ENCODE results near the gene UTP25.

The UTP25 gene, protein sequence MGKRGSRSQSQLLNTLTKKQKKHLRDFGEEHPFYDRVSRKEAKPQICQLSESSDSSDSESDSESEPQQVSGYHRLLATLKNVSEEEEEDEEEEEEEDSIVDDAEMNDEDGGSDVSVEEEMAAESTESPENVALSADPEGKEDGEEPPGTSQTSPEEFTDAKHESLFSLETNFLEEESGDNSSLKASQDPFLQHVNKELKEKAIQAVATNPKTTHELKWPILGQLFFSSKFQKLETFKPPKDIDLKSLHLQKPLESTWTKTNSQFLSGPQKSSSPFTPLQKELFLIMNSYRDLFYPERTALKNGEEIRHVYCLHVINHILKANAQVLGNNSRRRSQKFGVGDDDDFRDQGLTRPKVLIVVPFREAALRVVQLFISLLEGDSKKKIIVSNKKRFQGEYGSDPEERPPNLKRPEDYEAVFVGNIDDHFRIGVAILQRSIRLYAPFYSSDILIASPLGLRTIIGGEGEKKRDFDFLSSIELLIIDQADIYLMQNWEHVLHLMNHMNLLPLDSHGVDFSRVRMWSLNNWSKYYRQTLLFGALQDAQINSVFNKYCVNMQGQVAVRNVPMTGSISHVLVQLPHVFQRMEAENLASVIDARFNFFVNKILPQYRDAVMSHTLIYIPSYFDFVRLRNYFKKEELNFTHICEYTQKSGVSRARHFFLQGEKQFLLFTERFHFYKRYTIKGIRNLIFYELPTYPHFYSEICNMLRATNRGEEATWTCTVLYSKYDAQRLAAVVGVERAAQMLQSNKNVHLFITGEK

DNA sequence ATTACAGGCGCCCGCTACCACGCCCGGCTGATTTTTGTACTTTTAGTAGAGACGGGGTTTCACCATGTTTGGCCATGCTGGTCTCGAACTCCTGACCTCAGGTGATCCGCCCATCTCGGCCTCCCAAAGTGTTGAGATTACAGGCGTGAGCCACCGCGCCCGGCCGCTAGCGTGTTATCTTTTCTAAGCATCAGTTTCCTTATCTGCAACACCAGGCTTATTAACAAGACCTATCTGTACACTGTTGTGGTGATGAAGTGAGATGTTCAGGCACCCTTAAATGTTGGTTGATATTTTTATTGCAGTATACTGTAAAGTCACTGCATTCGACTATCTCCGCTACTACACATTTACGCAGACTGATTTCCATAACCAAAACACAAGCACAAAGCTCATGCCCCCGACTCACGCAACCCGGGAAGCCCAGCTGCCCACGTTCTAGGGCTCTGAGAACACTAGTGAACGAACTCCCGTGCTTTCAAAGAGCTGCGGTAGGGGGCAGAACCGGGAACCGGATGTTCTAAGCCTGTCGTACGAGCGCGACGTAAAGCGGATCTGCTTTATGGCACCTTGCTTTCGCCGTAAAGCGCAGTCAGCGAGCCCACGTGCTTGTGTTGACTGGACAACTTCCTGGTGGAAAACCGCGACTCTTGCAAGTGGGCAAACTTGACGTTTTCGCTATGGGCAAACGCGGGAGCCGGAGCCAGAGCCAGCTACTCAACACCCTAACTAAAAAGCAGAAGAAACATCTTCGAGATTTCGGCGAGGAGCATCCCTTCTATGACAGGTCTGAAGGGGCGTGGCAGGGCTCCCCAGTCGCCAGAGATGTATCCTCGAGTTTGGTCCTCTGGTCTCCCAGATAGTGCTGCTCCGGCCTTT, at the start of gene UTP25:
TSS of gene UTP25 (plus strand) at position 589 of the 879 bp plus-strand sequence. CDS start at position 681, 92 bp downstream.
- H4K20me1 ChIP-seq = peaks cover 0 to 7% (median 0%) of the 10 kb centered on the region in 11 experiments; a peak in 2 of 22 replicates
- no peak for TF ChIP-seq Cebpa-rat (IDR thresholded peaks at IDR 0.05)
- H3K4me1 ChIP-seq = peaks cover 18 to 39% (median 27%) of the 10 kb centered on the region in 10 experiments
- peak within 1 kb of the TSS; percentile 52 to 93 (median 82) for H3K27ac ChIP-seq
- peak within 1 kb of the TSS; percentile 69 to 96 (median 78) for H3K4me3 ChIP-seq
- no peaks in the 10 kb centered on the region for H3K9me3 ChIP-seq (replicated peaks in 1 of 11)
- no peaks in the 10 kb centered on the region for H3K27me3 ChIP-seq
- peaks cover 19 to 34% (median 24%) of the 10 kb centered on the region in 11 experiments for H3K36me3 ChIP-seq
- H3K9ac ChIP-seq = peak within 1 kb of the TSS; percentile 75 to 89 (median 80)
- H3K4me2 ChIP-seq = peak within 1 kb of the TSS; percentile 68 to 97 (median 83)

DNA sequence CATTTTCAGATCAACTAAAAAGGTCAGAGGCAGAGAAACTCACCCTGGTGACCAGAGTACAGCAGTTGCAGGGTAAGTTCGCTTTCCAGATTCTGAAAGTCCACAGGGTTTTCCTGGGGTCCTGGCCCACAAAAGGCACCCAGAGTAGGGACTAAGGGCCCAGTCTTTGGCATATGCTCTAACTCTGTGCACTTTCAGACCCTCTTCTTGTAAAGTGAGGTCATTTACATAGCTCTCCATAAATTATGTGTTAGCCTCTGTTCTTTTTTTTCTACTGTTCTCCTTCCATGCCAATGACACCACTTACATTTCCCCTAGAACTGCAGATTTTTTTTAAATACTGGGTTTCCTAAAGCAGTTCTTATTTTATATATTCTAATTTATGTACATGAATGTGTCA, 49.7 kb upstream of the UTP25 start:
- Histone ChIP-seq H3K4me1 (peaks cover 23 to 40% (median 33%) of the 10 kb centered on the region in 10 experiments), H3K9ac (no peak overlapping the region), H3K4me3 (no peak overlapping the region), H3K36me3 (peaks cover 7 to 96% (median 84%) of the 10 kb centered on the region in 11 experiments; a peak in 20 of 22 replicates), H4K20me1 (peaks cover 0 to 10% (median 0%) of the 10 kb centered on the region in 11 experiments; a peak in 2 of 22 replicates), H3K9me3 (replicated peaks in 1 of 11) (no peaks in the 10 kb centered on the region), H3K27me3 (no peaks in the 10 kb centered on the region), H3K4me2 (no peak overlapping the region), H3K27ac (no peak overlapping the region)
- TF ChIP-seq Cebpa-rat (IDR thresholded peaks at IDR 0.05) = no peak

DNA sequence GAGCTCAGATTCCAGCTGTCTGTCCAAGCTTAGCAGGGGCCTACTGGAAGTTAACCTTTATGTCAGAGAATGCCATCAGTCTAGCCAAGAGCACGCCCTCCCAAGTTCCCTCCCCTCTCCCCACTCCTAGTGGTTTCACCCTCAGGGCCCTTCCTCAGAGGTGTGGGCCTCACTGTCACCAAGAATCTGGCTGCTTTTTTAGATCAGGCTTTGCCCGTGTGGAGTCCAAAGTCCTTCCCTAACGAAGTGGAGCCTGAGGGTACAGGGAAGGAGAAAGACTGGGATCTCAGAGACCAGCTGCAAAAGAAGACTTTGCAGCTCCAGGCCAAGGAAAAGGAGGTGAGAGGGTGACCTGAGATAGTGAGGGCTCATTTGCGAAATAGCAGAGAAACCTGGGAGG, 47.5 kb upstream of the UTP25 start:
- H4K20me1 ChIP-seq = peaks cover 0 to 4% (median 0%) of the 10 kb centered on the region in 11 experiments; a peak in 2 of 22 replicates
- peaks cover 0 to 5% (median 0%) of the 10 kb centered on the region in 11 experiments; a peak in 3 of 22 replicates for H3K9me3 ChIP-seq (replicated peaks in 1 of 11)
- H3K4me1 ChIP-seq = peaks cover 20 to 35% (median 27%) of the 10 kb centered on the region in 10 experiments
- H3K27ac ChIP-seq = no peak overlapping the region
- no peaks in the 10 kb centered on the region for H3K27me3 ChIP-seq
- H3K4me3 ChIP-seq = no peak overlapping the region
- peak overlapping the region in 1 of 11 experiments; percentile 6; a peak in 1 of 22 replicates for H3K9ac ChIP-seq
- H3K4me2 ChIP-seq = no peak overlapping the region
- TF ChIP-seq Cebpa-rat (IDR thresholded peaks at IDR 0.05) = no peak
- peaks cover 7 to 82% (median 78%) of the 10 kb centered on the region in 11 experiments; a peak in 20 of 22 replicates for H3K36me3 ChIP-seq

DNA sequence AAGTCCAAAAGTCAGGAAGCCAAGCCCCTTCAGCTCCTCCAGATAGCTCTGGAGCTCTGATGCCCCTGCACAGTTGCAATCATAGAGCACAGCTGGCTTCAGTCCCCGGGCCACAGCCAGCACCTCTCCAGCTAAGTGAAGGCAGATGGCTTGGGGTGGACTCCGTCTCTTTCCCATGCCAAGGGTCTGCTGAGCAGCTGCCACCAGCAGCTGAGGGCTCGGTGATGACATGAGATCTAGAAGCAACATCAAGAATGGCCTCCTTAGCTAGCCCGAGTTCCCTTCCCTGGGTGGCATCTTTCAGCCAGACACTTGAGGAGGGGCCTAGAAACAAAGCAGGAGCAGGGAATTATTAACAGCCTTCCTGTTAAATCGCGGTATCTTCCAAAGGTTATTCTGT, 44.4 kb upstream of the UTP25 start:
- TF ChIP-seq Cebpa-rat (IDR thresholded peaks at IDR 0.05) = no peak
- Histone ChIP-seq H3K4me3 (peak overlapping the region; percentile 61 to 82 (median 72)), H3K9ac (peak overlapping the region; percentile 80 to 92 (median 84); a peak in 19 of 22 replicates), H3K36me3 (peaks cover 4 to 51% (median 46%) of the 10 kb centered on the region in 11 experiments; a peak in 20 of 22 replicates), H3K4me2 (peak overlapping the region; percentile 83 to 98 (median 87)), H4K20me1 (no peaks in the 10 kb centered on the region), H3K9me3 (replicated peaks in 1 of 11) (peaks cover 0 to 9% (median 0%) of the 10 kb centered on the region in 11 experiments; a peak in 3 of 22 replicates), H3K27me3 (no peaks in the 10 kb centered on the region), H3K27ac (peak overlapping the region in 6 of 11 experiments; percentile 77 to 87 (median 84); a peak in 7 of 22 replicates), H3K4me1 (peaks cover 12 to 25% (median 18%) of the 10 kb centered on the region in 10 experiments)

DNA sequence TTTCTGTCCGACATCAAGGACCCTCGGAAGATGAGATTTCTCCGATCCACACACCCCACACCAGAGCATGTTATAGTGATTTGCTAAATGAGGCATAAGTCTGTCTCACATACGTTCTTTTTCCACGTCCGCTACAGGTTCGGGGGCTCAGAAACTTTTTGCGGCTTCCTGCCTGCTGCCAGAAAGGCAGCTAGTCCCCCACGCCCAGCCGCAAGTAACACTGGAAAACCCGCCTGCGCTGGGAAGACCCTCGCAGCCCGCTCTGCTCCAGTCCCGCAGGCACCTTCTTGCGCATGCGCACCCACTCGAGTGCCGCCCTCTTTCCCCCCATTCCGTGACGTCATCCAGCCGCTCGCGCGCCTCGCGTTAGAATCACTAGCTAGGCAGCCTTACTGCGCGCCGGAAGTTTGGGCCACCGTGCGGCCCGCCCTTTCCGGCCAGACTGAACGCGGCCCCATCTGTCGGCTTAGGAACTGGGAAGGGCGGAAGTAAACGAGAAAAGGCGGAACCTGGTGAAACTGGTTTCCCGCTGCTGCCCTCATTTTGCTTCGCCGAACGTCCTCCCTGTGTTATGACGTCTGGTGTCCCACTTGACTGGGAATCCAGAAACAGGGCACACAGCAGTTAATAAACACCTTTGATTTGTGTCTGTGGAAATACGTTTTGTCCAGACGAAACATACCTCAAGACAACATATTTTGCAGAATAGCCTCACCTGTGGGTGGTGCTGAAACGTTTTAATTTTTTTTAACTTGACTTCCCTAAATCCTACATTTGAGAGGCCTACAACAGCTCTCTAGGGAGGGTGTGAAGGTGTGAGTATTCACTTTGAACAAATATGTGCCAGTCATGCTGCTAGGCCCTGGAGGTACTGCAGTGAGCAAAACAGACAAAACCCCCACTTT, 43.3 kb upstream of the UTP25 start, which contains the start of gene C1orf74:
TSS of gene C1orf74 (minus strand) at position 295 of the 905 bp plus-strand sequence. CDS start 925 bp downstream, outside the sequence.
- peak within 1 kb of the TSS; percentile 71 to 87 (median 79) for H3K27ac ChIP-seq
- H3K9me3 ChIP-seq (replicated peaks in 1 of 11) = peaks cover 0 to 9% (median 0%) of the 10 kb centered on the region in 11 experiments; a peak in 3 of 22 replicates
- peaks cover 4 to 40% (median 35%) of the 10 kb centered on the region in 11 experiments; a peak in 20 of 22 replicates for H3K36me3 ChIP-seq
- no peak for TF ChIP-seq Cebpa-rat (IDR thresholded peaks at IDR 0.05)
- no peaks in the 10 kb centered on the region for H4K20me1 ChIP-seq
- peak within 1 kb of the TSS; percentile 61 to 82 (median 72) for H3K4me3 ChIP-seq
- peak within 1 kb of the TSS; percentile 83 to 98 (median 87) for H3K4me2 ChIP-seq
- H3K4me1 ChIP-seq = peaks cover 12 to 25% (median 18%) of the 10 kb centered on the region in 10 experiments
- H3K27me3 ChIP-seq = no peaks in the 10 kb centered on the region
- peak within 1 kb of the TSS; percentile 80 to 92 (median 84) for H3K9ac ChIP-seq

DNA sequence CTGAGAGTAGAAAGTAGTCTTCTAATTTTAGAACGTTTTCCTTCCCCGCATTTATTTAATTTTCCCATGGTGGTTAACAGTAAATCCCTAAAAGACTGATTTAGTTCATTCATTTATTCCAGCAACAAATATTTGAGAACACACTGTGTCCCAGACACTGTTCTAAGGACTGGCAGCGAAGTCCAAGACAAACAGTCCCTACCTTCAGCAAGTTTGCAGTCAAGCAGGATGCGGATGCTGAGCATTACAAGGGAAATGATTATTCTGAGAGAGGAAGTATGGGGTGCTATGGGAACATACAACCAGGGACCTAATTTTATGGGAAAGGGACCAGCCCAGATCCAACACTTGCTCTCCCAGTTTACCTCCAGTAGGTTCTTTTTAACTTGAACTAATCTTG, 42.2 kb upstream of the UTP25 start:
- H3K9ac ChIP-seq = no peak overlapping the region
- H3K4me2 ChIP-seq = peak overlapping the region in 1 of 11 experiments; percentile 60; a peak in 1 of 22 replicates
- no peaks in the 10 kb centered on the region for H4K20me1 ChIP-seq
- peak overlapping the region in 4 of 11 experiments; percentile 79 to 87 (median 84); a peak in 6 of 22 replicates for H3K27ac ChIP-seq
- H3K9me3 ChIP-seq (replicated peaks in 1 of 11) = peaks cover 0 to 9% (median 0%) of the 10 kb centered on the region in 11 experiments; a peak in 3 of 22 replicates
- TF ChIP-seq Cebpa-rat (IDR thresholded peaks at IDR 0.05) = no peak
- H3K27me3 ChIP-seq = no peaks in the 10 kb centered on the region
- no peak overlapping the region; a peak in 1 of 20 replicates for H3K4me3 ChIP-seq
- H3K4me1 ChIP-seq = peaks cover 12 to 25% (median 18%) of the 10 kb centered on the region in 10 experiments
- H3K36me3 ChIP-seq = peaks cover 0 to 29% (median 24%) of the 10 kb centered on the region in 11 experiments; a peak in 19 of 22 replicates

DNA sequence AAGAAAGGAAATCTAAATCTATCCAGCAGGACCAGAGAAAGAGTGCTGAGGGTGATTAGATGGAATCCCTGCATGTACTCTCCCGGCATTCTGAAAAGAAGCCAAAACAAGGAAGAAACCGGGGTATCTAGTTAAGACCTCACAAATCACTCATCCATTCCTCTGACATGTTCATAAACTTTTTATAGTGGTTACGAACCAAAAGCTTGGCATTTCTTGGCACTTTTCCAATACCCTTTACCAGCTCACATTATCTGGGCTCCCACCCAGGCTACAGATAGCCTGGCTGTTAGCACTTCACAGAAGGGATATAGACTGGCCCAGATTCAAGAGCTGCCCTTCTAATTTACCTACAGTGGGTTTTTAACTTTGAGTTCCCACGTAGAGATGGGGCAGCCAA, 41.6 kb upstream of the UTP25 start:
- TF ChIP-seq Cebpa-rat (IDR thresholded peaks at IDR 0.05) = no peak
- Histone ChIP-seq H3K9me3 (replicated peaks in 1 of 11) (peaks cover 0 to 9% (median 0%) of the 10 kb centered on the region in 11 experiments; a peak in 3 of 22 replicates), H3K36me3 (peaks cover 0 to 23% (median 20%) of the 10 kb centered on the region in 11 experiments; a peak in 19 of 22 replicates), H3K9ac (no peak overlapping the region), H4K20me1 (no peaks in the 10 kb centered on the region), H3K4me2 (no peak overlapping the region), H3K27me3 (no peaks in the 10 kb centered on the region), H3K27ac (no peak overlapping the region), H3K4me3 (no peak overlapping the region), H3K4me1 (peaks cover 12 to 25% (median 18%) of the 10 kb centered on the region in 10 experiments)
